Measurements from ENCODE around the gene TSPAN9.

The TSPAN9 gene

DNA sequence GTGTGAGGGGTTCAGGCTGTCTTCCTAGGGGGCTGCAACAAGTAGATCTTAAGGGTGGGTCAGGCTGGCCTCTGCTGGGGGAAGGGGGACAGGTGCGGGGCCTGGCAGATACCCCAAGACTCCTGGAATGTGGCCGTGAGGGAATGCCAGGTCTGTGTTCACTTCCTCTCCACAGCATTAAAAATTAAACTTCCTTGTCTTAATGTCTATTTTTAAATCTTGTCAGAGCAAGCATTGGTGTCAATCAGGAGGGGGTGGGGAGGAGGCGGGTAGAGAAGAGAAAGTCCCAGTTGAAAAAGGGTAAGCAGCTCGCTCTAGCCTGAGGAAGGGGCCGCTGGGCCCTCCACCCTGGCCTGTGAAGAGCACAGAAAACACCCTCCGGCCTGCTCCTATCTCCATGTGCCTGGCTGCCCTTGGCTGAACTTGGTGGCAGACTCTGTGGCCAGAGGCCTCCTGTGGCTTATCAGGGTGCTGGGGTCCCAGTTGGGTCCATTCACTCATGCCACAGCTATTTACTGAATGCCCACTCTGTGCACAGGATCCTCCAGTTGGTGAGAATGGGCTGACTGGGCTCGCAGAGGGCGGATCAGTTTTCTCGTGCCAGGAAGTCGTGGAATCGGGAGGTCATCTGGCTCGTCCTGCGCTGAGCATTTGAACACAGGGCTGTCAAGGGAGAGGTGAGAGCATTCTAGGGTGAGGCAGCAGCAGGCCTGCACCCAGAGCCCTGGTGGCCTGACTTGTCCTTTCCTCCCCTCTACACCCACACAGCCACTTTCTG lies 128.8 kb downstream of the TSPAN9 start:
- no peak for DNase-seq (ENCODE audit: low read depth in 3 of 3)

GRCh38 chr12:3206536-3207072 lies 129.4 kb downstream of the TSPAN9 start:
- no peak for DNase-seq (ENCODE audit: low read depth in 3 of 3)

GRCh38 chr12:3207175-3207574 lies 130.0 kb downstream of the TSPAN9 start:
- no peak for DNase-seq (ENCODE audit: low read depth in 3 of 3)

- no peak for DNase-seq (ENCODE audit: low read depth in 3 of 3)
These were observed 130.7 kb downstream of the TSPAN9 start for GRCh38 chr12:3207858-3208257.

DNA sequence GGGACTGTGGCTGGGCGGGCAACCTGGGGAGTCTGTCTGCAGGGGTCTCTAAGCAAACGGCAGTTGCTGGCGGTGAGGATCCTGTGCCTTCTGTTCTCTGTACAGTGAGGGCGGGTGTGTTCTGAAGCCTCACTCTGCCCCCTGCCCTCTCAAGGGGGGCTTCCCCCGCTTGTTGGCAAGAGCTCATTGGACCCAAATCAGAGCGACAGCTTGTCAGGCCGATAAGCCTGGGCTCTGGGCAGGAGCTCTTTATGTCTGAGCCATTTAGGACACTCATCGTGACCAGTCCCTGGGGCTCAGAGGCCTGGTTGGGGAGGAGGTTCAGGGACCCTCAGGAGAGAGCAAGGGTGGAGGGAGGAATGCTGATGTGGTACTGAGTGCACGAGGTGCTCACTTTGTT lies 136.0 kb downstream of the TSPAN9 start:
- DNase-seq (ENCODE audit: low read depth in 3 of 3), result no peak

- no peak for DNase-seq (ENCODE audit: low read depth in 3 of 3)
These were observed 136.6 kb downstream of the TSPAN9 start for GRCh38 chr12:3213768-3214167.

DNA sequence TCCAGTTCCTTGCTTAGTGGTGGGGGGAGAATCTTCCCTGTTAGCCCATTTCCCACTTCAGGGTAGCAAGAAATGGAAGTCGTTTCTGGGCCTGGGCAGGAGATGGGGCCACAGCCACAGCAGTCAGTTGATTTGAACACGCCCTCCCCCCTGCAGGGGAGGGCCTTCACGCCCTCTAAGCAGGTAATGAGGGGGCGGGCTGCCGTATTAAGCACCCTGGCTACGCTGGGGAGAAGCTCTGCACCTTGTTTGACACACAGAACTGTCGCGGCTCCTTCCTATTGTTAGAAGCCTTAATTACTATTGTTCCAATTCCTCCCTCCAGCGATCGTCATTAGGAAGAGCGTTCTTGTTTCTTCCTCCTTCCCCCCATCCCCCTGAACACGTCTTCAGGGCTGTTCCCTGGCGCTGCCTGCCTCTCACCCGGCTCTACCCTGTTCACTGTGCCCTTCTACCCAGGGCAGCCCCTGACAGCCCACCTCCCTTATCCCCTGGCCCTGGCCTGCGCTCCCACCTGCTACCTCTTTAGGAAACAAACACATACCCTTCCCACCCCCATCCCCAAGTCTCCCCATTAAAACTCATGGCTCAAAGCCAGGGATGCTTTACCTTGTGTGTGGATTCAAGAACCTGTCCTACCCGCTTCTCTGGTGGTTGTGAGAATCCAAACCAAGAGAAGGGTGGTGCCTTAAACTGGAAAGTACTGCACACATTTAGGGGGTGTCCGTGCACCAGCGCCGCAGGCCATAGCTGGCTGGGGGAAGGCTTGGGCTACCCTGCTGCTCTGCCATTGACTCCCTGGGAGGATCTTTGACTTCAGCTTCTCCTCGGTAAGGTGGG lies 137.6 kb downstream of the TSPAN9 start:
- DNase-seq (ENCODE audit: low read depth in 3 of 3), result no peak

DNA sequence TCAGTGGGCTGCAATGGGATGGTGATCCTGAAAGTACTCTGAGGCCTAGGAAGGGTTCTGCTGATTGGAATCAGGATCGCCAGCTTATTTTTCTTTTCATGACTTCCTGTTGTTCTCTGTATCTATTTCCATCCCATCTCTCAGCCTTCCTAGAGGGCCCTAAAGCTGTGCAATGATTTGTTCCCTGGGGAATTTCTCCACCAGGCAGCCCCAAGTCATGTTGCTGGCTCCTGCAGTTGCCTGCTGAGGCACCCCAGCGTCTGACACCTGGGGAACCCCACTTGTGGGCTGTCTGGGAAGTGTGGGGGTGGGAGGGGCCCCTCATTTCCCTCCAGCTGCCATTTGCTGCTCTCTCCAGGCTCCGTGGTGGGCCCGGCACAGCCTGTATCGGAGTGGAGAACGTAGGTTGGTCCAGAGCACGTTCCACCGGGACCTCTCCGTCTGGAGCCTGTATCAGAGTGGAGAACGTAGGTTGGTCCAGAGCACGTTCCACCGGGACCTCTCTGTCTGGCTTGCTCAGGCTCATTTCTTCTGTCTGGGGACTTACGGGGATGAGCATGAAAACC lies 138.3 kb downstream of the TSPAN9 start:
- DNase-seq (ENCODE audit: low read depth in 3 of 3), result no peak

GRCh38 chr12:3216097-3216496 lies 138.9 kb downstream of the TSPAN9 start:
- DNase-seq (ENCODE audit: low read depth in 3 of 3), result no peak

GRCh38 chr12:3216726-3217682 lies 139.8 kb downstream of the TSPAN9 start:
- DNase-seq (ENCODE audit: low read depth in 3 of 3), result no peak

DNA sequence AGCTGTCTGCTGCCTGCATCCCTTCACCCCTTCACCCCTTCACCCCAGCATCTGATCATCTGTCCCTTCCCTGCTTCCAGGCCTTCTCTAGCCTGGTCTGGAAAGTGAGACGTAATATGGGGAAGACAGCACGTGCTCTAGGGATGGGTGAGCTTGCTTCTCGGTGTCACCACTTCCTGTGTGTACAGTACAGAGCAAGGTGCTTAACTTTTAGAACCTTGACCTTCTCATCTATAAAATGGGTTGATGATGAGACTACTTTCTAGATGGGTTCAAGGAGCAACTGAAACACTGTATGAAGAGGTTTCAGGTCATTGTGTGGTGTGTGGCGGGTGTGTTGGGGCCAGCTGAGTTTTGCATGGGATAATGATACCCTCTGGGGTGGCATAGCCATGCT lies 140.5 kb downstream of the TSPAN9 start:
- DNase-seq (ENCODE audit: low read depth in 3 of 3), result no peak

GRCh38 chr12:3218228-3219171 lies 141.3 kb downstream of the TSPAN9 start:
- DNase-seq (ENCODE audit: low read depth in 3 of 3), result no peak

- no peak for DNase-seq (ENCODE audit: low read depth in 3 of 3)
These were observed 142.1 kb downstream of the TSPAN9 start for GRCh38 chr12:3219233-3219632.

DNA sequence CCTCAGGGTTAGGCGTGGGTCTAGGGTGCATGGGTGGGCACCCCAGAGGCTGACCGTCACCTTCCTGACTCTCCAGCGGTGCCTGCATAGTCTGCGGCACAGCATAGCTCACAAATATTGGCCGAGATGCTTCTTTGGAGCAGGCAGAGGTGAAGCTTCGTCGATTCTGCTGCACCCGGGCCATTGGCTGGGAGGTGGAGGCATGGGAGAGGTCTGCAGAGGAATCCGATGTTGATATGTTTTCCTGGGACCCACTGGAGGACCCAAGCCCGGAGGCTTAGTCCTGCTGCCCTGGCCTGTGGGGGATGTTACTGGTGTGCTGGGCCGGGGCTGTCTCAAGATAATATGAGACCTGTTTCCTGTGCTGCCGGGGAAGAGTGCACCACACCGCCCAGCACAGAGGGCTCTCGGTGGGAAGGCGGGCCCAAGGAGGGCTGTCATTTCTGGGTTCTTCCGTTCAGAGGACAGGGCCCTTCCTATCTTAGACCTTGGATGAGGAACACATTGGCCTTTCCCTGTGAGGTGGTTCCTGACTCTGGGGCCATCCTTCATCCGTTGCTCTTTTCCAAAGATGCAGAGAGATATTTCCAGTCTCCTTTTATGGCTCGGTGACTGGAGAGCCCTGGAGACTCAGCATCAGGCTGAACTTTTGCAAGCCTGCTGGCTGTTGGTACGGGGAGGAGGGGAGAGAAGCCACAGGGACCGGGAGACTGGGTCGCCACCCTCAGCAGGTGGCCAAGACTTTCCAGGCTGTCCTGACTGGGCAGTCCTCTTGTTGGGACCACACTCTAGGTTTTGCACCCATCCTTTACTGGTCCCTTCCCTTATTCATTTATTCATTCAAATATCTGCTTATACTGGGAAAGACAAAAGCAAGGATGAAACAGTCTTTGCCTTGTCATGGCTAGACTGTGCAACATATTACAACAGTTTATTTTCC lies 143.5 kb downstream of the TSPAN9 start:
- no peak for DNase-seq (ENCODE audit: low read depth in 3 of 3)

DNA sequence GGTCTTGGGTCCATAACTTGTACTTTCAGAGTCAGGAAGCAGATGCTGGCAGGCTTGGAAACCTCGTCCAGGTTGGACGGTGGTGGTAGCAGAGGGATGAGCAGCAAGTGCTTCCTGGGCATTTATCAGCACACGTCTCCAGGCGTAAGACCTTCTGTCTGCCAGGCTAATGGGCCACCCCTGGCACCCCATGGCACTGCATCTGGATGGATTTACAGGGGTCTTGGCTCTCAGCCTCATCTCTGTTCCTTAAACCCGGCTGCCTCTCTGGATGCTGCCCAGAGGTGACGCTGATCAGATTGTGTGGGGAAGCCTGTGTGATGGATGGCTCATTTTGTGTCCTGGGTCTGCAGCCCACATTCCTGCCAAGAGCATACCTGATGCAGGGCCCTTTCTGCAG lies 145.1 kb downstream of the TSPAN9 start:
- no peak for DNase-seq (ENCODE audit: low read depth in 3 of 3)

GRCh38 chr12:3222979-3223378 lies 145.8 kb downstream of the TSPAN9 start:
- DNase-seq (ENCODE audit: low read depth in 3 of 3), result no peak

GRCh38 chr12:3223601-3224529 lies 146.7 kb downstream of the TSPAN9 start:
- no peak for DNase-seq (ENCODE audit: low read depth in 3 of 3)

DNA sequence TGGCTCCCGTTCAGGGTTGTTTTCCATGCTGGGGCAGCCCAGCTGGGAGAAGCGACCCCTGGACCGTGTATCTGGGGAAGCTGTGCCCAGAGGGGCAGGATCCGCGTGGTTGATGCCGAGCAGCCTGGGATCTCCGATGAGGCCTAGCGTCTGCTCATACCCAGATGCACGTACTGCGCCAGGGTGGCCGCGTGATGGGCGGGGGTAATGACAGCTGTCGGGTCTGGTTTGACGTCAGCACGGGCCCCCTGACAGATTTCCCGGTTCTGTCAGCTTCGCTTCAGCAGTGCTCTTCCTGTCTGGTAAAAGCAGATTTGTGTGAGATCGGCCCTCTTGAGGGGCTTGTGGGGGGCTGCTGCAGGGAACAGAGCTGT lies 147.3 kb downstream of the TSPAN9 start:
- no peak for DNase-seq (ENCODE audit: low read depth in 3 of 3)

All from stimulated activated CD4-positive, alpha-beta T cell treated with anti-CD3 and anti-CD28 coated beads, TNF-alpha, amount 100 ng/mL, for 4 hours (primary cell).